HT-29 (cell line): Measurements from ENCODE around the gene GPN2. TPM values are rescaled to one million over a fixed set of nuclear protein-coding genes. Genes with fewer than 3 reads are reported as not detected.

ENCODE experiments used
- DNase-seq: peaks from one replicate; pipeline ENCODE4 v3.0.0-alpha.2; 2015; ENCODE audit warnings: low spot score
- total RNA-seq: library from RNA; depleted of rRNA; stranded (reverse); fragments of >200 nt; shearing (Covaris generic); gene quantifications from 2 replicates; pipeline ENCODE4 v1.2.3, GENCODE V29; 2014; rRNA removed

The GPN2 gene
- total RNA-seq: 25.2 and 37.2 TPM in 2 replicates

- peak; percentile 76 for DNase-seq
These were observed at the start of gene GPN2 for GRCh38 chr1:26889551-26890466. Gene GPN2, minus strand, starts transcription at chr1:26890283. Its CDS starts 187 bp downstream, at chr1:26890096.

DNA sequence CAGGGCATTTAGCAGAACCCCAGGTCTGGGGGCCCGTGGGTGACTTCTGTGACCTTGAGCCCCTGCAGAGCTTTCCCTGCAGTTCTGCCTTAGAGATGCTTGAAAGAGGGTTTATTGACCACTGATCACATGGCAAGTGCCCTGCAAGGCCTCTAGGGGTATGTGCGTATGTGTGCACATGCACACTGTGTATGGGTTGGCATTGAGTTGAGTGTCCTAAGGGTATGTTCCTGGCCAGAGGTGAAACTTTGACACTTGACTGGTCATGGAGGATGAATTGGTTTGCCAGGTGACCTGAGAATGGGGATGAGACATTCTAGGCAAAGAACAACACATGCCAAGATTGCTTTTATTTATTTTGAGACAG, 48.6 kb upstream of the GPN2 start:
- no peak for DNase-seq

DNA sequence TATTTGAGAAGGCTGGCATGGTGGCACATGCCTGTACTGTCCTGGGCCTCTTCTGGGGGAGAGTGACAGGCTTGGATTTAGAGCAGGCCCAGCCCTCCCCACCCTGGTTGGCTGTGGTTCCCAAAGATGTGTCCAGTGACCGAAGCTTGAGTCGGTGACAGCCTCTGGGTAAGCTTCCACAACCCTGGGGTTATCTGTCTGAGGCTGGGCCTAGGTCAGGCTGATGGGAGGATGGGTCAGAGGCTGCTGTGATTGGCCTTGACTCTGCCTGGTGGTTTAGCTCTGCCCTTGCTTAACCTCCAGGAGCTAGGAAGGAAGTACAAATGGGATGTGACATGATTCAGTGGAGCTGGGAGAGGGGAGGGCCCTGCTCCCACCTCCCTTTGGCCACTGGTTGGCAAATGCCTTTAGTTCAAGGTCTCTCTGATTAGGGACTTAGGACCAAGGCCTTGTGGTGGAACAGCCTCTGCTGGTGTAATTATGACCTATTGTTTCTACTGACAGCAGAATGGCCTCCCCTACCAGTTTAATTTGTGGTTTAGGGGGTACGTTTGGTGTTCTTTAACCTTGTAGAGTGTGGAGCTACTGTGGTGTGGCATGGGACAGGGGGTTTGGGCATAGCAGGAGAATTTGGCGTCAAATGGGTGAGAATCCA, 48.0 kb upstream of the GPN2 start:
- no peak for DNase-seq

DNA sequence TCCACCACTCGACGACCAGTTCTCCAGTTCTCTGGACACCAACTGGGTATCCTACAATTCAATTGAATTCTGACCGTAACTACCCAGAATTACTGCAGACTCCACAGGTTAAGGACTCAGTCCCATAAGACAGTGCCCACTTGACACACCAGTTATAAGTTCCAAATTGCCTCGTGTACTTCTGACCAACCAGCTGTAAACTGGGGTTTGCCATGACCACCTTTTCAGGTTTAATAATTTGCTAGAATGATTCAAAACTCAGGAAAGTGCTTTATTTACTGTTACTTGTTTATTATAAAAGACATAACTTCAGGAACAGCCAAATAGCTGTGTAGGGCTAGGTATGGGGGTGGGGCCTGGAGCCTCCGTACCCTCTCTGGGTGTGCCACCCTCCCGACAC, 46.7 kb upstream of the GPN2 start:
- no peak for DNase-seq

- DNase-seq: no peak
These were observed 42.4 kb upstream of the GPN2 start for GRCh38 chr1:26932531-26932930.

DNA sequence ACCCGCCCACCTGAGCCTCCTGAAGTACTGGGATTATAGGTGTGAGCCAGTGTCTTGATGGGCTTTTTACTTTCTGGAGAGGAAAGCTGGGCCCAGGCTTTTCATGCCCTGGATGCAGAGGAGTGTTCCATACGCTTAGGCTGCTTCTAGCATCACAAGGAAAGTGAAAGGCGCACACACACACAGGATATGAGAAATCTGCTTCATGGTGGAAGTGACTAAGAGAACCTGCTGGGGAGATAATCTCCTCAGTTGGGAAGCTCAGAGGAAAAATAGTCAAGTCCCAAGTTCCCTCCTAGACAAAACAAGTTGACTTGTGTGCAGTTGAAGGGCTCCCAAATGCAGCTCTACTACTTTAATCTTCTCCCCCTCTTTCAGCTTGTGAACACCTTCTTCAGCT, 33.6 kb upstream of the GPN2 start:
- no peak for DNase-seq

DNA sequence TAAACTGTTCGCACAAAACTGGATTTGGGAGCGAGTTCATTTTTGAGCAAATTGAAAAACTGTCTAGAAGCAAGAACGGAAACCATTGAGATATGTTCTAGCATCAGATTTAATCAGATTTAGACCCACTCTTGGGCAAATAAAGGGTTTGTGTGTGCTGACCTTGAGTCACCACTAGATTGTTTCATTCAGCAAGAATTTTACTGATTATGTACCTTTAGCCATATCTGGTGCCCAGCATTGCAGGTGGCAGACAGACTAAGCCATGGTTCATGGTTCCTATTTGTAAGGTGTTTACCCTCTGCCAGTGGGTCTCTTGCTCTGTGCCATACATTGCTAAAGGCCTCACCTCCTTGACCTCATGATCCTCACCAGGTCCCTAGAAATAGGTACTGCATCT, 32.8 kb upstream of the GPN2 start:
- DNase-seq: no peak

GRCh38 chr1:26922431-26922729, 32.3 kb upstream of the GPN2 start:
- no peak for DNase-seq

- peak; percentile 99 for DNase-seq
These were observed 31.7 kb upstream of the GPN2 start, which contains the start of gene NUDC for GRCh38 chr1:26921540-26922430. Gene NUDC, plus strand, starts transcription at chr1:26921743. Its CDS starts 106 bp downstream, at chr1:26921849.

DNA sequence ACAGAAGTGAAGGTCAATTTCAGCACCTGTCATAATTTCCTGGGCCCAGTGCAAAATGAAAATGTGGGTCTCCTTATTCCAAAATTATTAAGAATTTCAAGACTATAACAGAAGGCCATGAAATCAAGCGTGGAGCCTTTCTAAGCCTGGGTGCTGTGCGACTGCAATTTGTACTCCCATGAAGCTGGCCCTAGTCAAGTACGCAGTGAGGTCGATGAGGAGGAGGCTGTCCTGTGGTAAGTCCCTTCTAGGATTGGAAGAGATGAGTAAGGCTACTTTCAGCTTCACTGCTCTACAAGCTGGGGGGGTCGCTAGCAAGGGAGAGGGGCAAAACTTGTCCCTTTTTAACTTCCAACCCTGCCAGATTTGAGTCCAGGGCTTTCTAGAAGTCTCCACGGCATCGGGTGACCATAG, 31.1 kb upstream of the GPN2 start:
- DNase-seq: no peak

DNA sequence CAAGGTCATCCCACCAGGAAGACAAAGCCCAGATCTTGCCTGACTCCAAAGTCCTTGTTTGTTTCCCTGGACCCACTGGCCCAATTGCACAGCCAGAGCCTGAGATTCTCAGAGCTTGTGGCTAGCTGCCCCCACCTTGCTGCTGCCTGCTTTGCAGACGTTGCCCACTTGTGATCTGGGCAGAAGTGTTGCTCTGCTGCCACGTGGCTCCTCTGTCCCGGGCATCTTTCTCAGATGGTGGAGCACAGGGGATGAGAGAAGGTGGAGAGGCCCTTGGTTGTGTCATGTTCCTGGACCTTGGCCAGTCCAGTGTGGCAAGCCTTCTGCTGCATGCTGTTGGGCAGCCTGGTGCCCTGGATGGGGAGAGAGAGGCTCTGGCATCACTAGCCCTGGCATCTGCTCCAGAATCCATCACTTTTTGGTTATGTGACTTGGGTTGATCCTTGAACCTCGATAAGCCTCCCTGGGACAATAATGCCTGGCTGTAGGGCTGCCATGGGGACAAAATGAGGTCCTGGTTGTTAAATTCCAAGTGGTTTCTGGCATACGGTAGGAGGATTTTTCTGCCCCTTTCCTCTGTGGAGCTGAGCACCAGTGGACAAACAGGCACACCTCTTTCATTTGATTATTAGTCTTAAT, 25.2 kb upstream of the GPN2 start:
- no peak for DNase-seq

DNA sequence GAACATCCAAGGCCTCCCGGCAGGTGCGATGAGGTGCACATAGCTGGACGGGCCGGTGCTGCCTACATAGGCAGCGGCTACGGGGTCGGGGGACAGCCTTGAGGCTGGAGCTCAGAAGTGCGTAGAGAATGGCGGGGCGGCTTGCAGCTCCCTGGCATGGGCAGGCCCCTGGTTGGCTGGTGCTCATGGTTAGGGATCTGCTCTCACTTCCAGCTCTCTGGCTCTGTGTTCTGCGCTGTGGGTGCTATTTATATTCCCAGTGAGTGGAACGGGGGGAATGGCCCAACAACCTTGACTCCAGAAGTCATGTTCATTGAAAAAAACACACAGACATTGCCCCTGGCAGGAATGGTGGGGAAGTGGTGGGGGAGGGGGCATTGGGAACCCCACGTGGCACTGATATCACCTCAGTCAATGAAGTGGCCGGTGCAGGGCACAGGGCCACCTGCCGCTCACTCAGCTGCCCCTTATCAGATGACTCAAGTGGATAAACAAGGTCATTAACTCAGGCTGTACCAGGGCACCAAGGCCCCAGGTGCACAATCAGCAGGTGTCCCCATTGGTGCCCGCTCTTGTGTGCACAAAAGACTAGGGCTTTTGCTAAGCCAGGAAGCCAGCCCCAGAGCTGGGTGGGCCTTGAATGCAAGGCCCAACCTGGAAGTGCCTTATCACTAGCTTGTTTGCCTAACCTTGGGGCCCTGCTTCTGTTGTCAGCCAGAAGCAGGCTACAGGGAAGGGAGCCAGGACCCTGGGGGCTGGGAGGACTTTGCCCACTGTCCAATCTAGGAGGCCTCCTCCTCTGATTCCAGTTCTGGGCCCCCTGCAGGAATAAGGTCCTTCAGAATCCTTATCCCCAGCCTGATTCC, 23.9 kb upstream of the GPN2 start, which contains the start of gene NR0B2:
NR0B2 (minus strand) TSS at position 222 of the 866 bp plus-strand sequence; CDS start at position 187, 35 bp downstream.
- DNase-seq: peak; percentile 90

GRCh38 chr1:26913389-26913753, 23.3 kb upstream of the GPN2 start:
- DNase-seq: no peak

DNA sequence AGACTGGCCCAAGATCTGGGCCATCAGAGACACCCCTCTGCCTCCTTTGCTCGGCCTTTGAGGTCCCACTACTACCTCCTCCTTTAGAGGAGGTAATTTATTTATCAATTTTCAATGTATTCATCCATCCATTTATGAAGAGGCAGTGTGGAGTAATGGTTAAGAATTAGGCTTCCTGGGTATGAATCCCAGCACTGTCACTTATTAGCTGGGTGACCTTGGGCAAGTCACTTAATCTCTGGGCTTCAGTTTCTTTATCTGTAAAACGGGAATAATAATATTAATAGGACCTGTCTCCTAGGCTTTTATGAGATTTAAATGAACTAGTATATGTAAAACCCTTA, 22.0 kb upstream of the GPN2 start:
- no peak for DNase-seq

DNA sequence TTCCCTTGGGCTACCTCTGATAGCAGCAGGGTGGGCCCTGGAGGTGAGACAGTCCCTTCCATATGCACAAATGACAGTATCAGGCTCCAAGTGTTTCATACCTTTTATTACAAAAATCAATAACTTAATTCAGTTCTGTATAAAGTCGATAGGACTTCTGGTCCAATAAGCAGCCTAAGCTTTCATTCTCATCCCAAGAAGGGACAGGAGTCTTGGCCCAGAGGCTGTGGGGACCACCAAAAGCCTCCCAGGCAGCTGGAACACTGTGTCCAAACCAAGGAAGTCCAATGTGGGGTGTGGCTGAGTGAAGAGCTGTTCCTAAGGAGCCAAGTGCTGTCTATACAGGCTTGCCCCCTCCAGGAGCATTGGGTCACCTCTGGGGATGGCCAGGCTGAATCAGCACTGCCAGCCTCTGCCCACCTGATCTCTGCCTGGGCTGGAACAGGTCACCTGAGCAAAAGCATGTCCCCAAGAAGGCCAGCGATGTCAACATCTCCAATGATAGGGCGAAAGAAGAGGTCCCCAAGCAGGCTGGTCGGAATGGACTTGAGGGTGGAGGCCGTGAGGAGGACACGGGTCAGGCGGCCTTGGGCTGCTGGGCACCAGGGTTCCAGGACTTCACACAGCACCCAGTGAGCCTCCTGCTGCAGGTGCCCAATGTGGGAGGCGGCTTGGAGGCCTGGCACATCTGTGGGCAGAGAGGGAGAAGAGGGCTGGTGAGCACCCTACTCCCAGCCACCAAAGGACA, 21.5 kb upstream of the GPN2 start:
- DNase-seq: no peak

- DNase-seq: peak; percentile 85
These were observed 20.5 kb upstream of the GPN2 start for GRCh38 chr1:26910343-26911160.

DNA sequence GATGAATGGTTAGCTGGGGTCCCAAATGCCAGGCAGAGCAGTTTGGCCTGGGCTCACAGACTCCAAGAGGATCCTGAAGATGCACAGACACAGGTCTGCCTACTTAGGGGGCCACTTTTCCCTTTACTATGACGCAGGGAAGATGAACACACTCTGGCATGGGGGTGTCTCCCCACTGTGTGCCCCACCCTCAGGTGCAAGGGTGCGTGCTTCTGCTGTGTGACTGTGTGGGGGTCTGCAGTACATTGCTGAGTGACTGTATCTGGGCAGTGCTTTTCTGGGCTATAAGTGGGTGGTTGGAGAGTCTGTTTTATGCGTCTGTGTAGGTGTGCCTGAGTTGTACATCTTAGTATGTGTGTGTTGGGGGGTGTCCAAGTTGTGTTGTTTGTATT, 19.9 kb upstream of the GPN2 start:
- DNase-seq: no peak

DNA sequence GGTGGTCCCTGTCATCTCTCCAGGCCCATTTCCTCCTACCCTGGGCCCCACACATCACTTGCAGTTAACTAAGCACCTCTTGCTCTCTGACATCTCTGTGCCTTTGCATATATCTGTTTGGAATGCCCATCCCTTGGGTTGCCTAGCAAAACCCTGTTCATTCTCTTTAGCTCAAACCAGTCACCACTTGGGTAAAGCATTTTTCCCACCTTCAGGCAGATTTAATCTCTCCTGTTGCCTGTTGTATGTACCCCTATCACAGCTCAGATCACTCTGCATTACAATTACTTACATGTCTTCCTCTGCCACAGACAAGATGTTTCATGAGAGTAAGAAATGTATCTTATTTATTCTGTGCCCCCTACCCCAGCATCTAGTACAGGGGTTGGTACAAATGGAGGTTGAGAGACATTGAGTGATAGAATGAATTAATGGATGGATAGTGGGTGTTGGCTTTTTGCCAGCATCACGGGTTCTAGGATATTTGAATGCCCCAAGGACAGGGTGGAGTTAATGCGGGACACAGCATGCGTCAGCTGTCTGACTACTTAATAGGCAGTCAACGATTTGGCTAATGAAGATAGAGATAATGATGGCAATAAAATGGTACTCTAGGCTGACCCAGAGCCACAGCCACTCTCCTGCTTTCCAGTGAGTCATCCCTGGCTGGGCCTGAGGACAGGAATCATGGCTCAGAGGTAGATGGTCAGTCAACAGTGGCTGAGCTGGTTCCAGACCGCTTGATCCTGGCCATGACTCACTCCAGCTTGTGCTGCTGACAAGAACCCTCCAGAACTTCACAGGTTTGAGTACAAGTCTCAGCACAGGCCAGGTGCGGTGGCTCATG, 17.2 kb upstream of the GPN2 start:
- peak; percentile 86 for DNase-seq
